ENCODE results near the gene CD36. TPM values are rescaled to one million over a fixed set of nuclear protein-coding genes. Genes with fewer than 3 reads are reported as not detected.
"Not testable (repeated sequence)": the region's sequence is repeated elsewhere in the genome, so short reads cannot be mapped to it uniquely, and the experiment has no call there.

CD36 gene
- total and polyA plus RNA-seq, 2 experiments from 2014 or later, result 0.53 TPM; not detected in 1

DNA sequence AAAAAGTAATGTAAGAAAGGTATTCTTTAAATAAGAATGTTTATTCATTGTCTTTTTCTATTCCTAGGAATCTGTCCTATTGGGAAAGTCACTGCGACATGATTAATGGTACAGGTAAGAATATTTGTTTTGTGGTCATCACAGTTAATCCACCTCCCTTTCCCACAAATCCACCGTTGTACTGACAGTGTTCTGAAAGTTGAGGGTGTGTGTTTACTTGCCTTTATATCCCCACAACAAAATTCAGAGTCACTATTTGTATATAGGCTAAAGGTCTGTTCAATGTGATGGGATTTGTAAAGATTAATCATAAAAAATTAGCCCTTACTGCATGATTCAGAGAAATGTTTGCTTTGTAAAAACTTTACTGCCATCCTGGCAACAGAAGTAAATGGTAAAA lies 27.9 kb downstream of the CD36 start:
- Histone ChIP-seq H3K27ac (no peak overlapping the region), H3K79me2 (ENCODE audit: insufficient read depth) (no peaks in the 10 kb centered on the region), H3K9me2 (ENCODE audit: insufficient read depth) (no peaks in the 10 kb centered on the region), H3K9me3 (ENCODE audit: low read depth) (no peaks in the 10 kb centered on the region), H3K4me1 (ENCODE audit: insufficient read depth) (no peaks in the 10 kb centered on the region), H4K20me1 (ENCODE audit: insufficient read depth) (no peaks in the 10 kb centered on the region), H3K4me3 (no peak overlapping the region), H3K27me3 (replicated peaks; ENCODE audit: insufficient read depth) (no peaks in the 10 kb centered on the region), H3K9ac (no peak overlapping the region), H3F3A (ENCODE audit: insufficient read depth) (no peaks in the 10 kb centered on the region), H3K4me2 (ENCODE audit: unreplicated experiment) (no peak overlapping the region), H3K36me3 (ENCODE audit: low read depth) (no peaks in the 10 kb centered on the region), H2AFZ (no peak overlapping the region)
- DNase-seq, result no peak
- in situ Hi-C loops (cut with MboI), result loop anchor here (25.0 kb wide), 1 partner anchor 579 kb away; no protein-coding TSS in a partner anchor
- no peak for TF ChIP-seq EZH2phosphoT487 (IDR thresholded peaks at IDR 0.05; ENCODE audit: insufficient read depth, low read depth)
- no peak for TF ChIP-seq EZH2 (IDR thresholded peaks at IDR 0.05; ENCODE audit: insufficient read depth, poor library complexity, severe bottlenecking)
- WGBS, 2 experiments (ENCODE audit: low coverage in 1 of 2, low lambda C conversion rate in 2 of 2, missing lambda C conversion rate in 2 of 2), result 88 to 92% methylated on average over 2 of the region's 2 CpGs

DNA sequence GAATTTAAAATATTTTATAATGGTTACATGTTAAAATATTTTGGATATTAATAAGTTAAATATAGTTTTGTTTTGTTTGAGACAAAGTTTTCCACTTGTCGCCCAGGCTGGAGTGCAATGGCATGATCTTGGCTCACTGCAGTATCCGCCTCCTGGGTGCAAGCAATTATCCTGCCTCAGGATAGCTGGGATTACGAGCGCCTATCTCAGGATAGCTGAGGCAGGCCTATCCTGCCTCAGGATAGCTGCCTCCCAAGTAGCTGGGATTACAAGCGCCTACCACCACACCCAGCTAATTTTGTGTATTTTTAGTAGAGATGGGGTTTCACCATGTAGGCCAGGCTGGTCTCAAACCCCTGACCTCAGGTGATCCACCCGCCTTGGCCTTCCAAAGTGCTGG lies 30.9 kb downstream of the CD36 start:
- H3K9me3 ChIP-seq (ENCODE audit: low read depth); H3K4me1 ChIP-seq (ENCODE audit: insufficient read depth); H3K27ac ChIP-seq; DNase-seq; H3K36me3 ChIP-seq (ENCODE audit: low read depth); H3K4me2 ChIP-seq (ENCODE audit: unreplicated experiment); H3K27me3 ChIP-seq (replicated peaks; ENCODE audit: insufficient read depth); H3K79me2 ChIP-seq (ENCODE audit: insufficient read depth); H4K20me1 ChIP-seq (ENCODE audit: insufficient read depth); H2AFZ ChIP-seq; H3K9me2 ChIP-seq (ENCODE audit: insufficient read depth); H3K9ac ChIP-seq; H3K4me3 ChIP-seq; H3F3A ChIP-seq (ENCODE audit: insufficient read depth): not testable (repeated sequence)
- WGBS, 2 experiments (ENCODE audit: low coverage in 1 of 2, low lambda C conversion rate in 2 of 2, missing lambda C conversion rate in 2 of 2), result 95 to 98% methylated on average over 6 of the region's 6 CpGs
- in situ Hi-C loops (cut with MboI), result loop anchor here (25.0 kb wide), 1 partner anchor 582 kb away; no protein-coding TSS in a partner anchor

DNA sequence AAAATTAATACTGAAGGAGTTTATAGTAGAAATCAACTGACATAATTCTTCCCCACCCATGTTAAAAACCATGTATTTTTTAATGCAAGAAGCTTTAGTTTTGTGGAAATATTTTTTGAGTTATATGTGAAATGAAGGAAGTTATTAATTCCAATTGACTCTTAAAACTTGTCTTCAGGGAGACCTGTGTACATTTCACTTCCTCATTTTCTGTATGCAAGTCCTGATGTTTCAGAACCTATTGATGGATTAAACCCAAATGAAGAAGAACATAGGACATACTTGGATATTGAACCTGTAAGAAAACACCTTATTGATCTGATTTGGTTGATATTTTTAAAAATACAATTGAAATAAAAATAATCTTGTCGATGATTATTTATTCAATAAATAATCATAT lies 33.3 kb downstream of the CD36 start:
- no peaks in the 10 kb centered on the region for H3K9me2 ChIP-seq (ENCODE audit: insufficient read depth)
- H4K20me1 ChIP-seq (ENCODE audit: insufficient read depth), result no peaks in the 10 kb centered on the region
- no peak for TF ChIP-seq EZH2phosphoT487 (IDR thresholded peaks at IDR 0.05; ENCODE audit: insufficient read depth, low read depth)
- no peak for TF ChIP-seq EZH2 (IDR thresholded peaks at IDR 0.05; ENCODE audit: insufficient read depth, poor library complexity, severe bottlenecking)
- H3K9me3 ChIP-seq (ENCODE audit: low read depth), result no peaks in the 10 kb centered on the region
- no peaks in the 10 kb centered on the region for H3K79me2 ChIP-seq (ENCODE audit: insufficient read depth)
- no peaks in the 10 kb centered on the region for H3K27me3 ChIP-seq (replicated peaks; ENCODE audit: insufficient read depth)
- H3K27ac ChIP-seq, result no peak overlapping the region
- in situ Hi-C loops (cut with MboI), result loop anchor here (25.0 kb wide), 1 partner anchor 584 kb away; no protein-coding TSS in a partner anchor
- no peak overlapping the region for H3K4me2 ChIP-seq (ENCODE audit: unreplicated experiment)
- no peak overlapping the region for H3K4me3 ChIP-seq
- DNase-seq, result no peak
- no peaks in the 10 kb centered on the region for H3K36me3 ChIP-seq (ENCODE audit: low read depth)
- WGBS, 2 experiments (ENCODE audit: low coverage in 1 of 2, low lambda C conversion rate in 2 of 2, missing lambda C conversion rate in 2 of 2), result 94 to 96% methylated on average over 1 of the region's 1 CpG
- H3F3A ChIP-seq (ENCODE audit: insufficient read depth), result no peaks in the 10 kb centered on the region
- H3K4me1 ChIP-seq (ENCODE audit: insufficient read depth), result no peaks in the 10 kb centered on the region
- H2AFZ ChIP-seq, result no peak overlapping the region
- H3K9ac ChIP-seq, result no peak overlapping the region

DNA sequence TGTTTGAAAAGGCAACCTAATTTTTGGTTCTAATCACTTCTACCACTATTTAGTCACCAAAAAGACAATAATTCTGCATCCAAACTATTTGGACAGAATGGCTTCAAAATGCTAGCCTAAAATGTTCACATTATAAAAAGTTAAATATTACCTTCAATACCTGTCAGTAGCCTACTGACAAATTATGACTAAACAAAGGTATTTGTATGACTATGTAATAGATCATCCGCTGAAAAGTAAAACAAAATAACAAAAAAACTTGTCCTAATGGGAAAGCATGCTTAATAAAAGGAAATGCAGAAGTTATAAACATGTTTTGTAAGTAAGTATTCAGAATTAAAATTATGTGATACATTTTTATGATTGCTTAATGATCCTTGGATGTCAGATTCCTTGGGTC lies 36.6 kb downstream of the CD36 start:
- H3K36me3 ChIP-seq (ENCODE audit: low read depth), result no peaks in the 10 kb centered on the region
- no peaks in the 10 kb centered on the region for H3K79me2 ChIP-seq (ENCODE audit: insufficient read depth)
- no peak overlapping the region for H3K9ac ChIP-seq
- no peak for DNase-seq
- no peaks in the 10 kb centered on the region for H3K9me2 ChIP-seq (ENCODE audit: insufficient read depth)
- no peaks in the 10 kb centered on the region for H3F3A ChIP-seq (ENCODE audit: insufficient read depth)
- no peak overlapping the region for H3K4me3 ChIP-seq
- no peak for TF ChIP-seq EZH2 (IDR thresholded peaks at IDR 0.05; ENCODE audit: insufficient read depth, poor library complexity, severe bottlenecking)
- TF ChIP-seq EZH2phosphoT487 (IDR thresholded peaks at IDR 0.05; ENCODE audit: insufficient read depth, low read depth), result no peak
- no peaks in the 10 kb centered on the region for H4K20me1 ChIP-seq (ENCODE audit: insufficient read depth)
- H3K27me3 ChIP-seq (replicated peaks; ENCODE audit: insufficient read depth), result no peaks in the 10 kb centered on the region
- in situ Hi-C loops (cut with MboI), result no loop called here
- no peaks in the 10 kb centered on the region for H3K4me1 ChIP-seq (ENCODE audit: insufficient read depth)
- H3K9me3 ChIP-seq (ENCODE audit: low read depth), result no peaks in the 10 kb centered on the region
- no peak overlapping the region for H3K4me2 ChIP-seq (ENCODE audit: unreplicated experiment)
- no peak overlapping the region for H2AFZ ChIP-seq
- H3K27ac ChIP-seq, result no peak overlapping the region
- 93 to 97% methylated on average over 1 of the region's 1 CpG for whole genome bisulfite sequencing, 2 experiments (ENCODE audit: low coverage in 1 of 2, low lambda C conversion rate in 2 of 2, missing lambda C conversion rate in 2 of 2)

DNA sequence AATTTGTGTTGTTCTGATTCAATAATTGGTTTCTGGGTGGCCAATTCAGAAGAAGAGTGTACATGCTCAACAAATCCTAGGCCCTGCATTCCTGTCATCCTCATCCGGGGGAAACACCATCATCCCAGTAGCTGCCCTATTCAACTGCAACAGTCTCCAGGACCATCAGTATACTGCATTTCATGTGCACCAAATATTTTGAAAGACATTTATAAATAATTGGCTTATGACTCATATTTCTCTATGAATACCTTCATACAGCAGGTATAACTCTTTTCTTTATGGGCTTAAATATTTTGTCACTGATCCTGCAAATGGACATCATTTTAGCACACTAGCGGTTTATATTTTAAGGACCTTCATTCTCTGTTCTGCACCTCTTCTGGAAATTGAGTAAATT lies 38.0 kb downstream of the CD36 start:
- Histone ChIP-seq H3K9ac (no peak overlapping the region), H3K27ac (no peak overlapping the region), H3K4me3 (no peak overlapping the region), H3K9me3 (ENCODE audit: low read depth) (no peaks in the 10 kb centered on the region), H3F3A (ENCODE audit: insufficient read depth) (no peaks in the 10 kb centered on the region; the same call in 1 of the 2 replicates), H3K79me2 (ENCODE audit: insufficient read depth) (no peaks in the 10 kb centered on the region), H3K36me3 (ENCODE audit: low read depth) (no peaks in the 10 kb centered on the region), H3K4me1 (ENCODE audit: insufficient read depth) (no peaks in the 10 kb centered on the region), H2AFZ (no peak overlapping the region), H3K27me3 (replicated peaks; ENCODE audit: insufficient read depth) (no peaks in the 10 kb centered on the region), H4K20me1 (ENCODE audit: insufficient read depth) (no peaks in the 10 kb centered on the region), H3K4me2 (ENCODE audit: unreplicated experiment) (no peak overlapping the region), H3K9me2 (ENCODE audit: insufficient read depth) (no peaks in the 10 kb centered on the region)
- 97 to 98% methylated on average over 2 of the region's 2 CpGs for WGBS, 2 experiments (ENCODE audit: low coverage in 1 of 2, low lambda C conversion rate in 2 of 2, missing lambda C conversion rate in 2 of 2)
- DNase-seq, result no peak
- TF ChIP-seq EZH2 (IDR thresholded peaks at IDR 0.05; ENCODE audit: insufficient read depth, poor library complexity, severe bottlenecking) (no peak), EZH2phosphoT487 (IDR thresholded peaks at IDR 0.05; ENCODE audit: insufficient read depth, low read depth) (no peak)
- in situ Hi-C loops (cut with MboI), result no loop called here

All from GM23248 (cell line).